NK-92 (cell line): ENCODE results near the gene IPO5.
"Not testable (repeated sequence)": the region's sequence is repeated elsewhere in the genome, so short reads cannot be mapped to it uniquely, and the experiment has no call there.

Experiments
- DNase-seq: peaks from one replicate; lab custom pipeline; 2025; ENCODE audit not compliant: unreplicated experiment; lab: John Stamatoyannopoulos, UW

IPO5 gene

DNA sequence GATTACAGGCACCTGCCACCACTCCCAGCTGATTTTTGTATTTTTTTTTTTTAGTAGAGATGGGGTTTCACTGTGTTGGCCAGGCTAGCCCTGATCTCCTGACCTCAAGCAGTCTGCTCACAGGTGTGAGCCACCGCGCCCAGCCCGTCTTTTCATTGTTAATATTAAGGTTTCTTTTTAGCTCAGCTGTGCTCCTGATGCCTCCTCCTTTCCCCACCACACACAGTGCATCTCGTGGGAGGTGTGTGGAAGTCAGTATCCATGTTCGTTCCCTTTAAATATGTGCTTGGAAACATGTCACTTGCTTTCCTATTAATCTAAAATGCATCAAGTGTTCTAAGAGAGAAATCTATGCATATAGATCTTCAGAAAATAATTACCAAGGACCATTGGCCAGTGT is 53.5 kb downstream of the IPO5 start:
- no peak for DNase-seq

DNA sequence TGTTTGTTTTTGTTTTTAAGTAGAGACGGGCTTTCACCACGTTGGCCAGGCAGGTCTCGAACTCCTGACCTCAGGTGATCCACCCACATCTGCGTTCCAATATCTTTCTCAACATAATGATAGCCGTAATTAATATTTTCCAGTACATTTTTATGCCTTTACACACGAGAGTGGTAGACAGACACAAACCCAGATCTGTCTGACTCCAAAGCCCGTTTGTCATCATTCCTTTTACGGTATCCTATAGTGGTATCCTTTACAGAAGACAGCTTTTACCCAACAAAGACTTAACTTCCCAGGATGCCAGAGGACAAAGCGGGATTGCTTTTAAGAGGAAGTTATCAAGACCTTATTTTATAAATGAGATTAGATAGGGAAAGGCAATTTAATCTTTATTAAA is 59.8 kb downstream of the IPO5 start:
- no peak for DNase-seq

DNA sequence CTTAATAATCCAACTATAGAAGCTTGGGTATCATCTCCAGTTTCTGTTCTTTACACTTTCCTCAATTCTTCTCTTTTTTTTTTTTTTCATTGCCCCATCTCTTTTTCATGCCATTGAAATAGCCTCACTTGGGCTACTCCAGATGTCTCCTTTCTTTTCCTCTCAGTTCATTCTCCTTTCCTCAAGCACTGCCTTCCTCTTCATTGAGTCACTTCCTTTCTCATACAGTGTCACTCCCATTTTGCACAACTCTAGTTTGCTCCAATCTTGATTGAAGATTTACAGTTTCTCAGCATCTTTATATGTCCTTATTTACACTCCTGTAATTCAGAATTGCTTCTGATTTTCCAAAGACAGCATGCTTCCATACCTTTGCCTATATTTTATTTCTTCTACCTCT is 61.3 kb downstream of the IPO5 start:
- no peak for DNase-seq

DNA sequence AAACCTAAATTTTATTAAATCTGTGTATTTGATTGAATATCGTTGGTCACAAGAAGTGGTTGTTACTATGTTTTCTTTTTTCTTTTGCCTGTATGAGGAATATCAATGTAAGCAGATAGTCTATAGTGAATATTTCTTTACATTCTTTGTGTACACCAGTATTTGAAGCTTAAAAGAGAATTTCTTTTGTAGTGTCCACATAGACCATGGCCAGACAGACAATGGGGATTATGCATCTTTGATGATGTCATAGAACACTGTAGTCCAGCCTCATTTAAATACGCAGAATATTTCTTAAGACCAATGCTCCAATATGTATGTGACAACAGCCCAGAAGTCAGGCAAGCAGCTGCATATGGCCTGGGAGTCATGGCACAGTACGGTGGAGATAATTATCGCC is 64.8 kb downstream of the IPO5 start:
- no peak for DNase-seq

DNA sequence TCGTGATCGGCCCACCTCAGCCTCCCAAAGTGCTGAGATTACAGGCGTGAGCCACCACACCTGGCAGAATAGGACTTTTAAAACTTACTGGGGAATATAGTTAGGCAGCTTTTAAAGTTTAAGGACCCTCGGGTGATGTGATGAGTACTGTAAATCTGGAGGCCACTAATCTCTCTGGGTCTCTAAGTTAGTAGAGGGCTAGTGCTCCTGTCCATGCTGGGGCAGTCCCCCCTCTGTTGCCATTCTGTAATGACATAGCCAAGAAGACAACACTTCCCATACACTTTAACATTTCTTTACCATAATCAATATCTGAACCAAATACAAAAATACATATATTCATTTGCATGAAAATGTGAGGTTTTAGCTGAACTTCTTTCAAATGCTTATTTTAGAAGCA is 65.7 kb downstream of the IPO5 start:
- DNase-seq: no peak

DNA sequence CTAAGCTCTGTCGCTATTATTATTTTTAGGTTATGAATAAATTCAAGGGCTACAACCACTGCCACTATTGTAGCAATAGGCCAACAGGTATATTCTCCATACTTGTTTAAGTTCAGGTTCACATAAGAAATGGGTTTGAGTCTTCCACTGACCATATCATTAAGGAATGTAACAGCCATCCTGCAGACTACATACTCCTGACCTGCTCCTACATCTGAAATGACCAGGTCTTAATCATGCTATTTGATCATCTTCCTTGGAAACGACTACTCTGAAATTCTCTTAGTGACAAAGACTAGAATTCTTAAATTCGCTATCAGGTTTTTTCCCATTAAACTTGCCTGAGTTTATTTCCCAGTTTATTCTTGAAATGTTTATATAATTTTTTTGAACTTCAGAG is 66.8 kb downstream of the IPO5 start:
- DNase-seq: no peak

DNA sequence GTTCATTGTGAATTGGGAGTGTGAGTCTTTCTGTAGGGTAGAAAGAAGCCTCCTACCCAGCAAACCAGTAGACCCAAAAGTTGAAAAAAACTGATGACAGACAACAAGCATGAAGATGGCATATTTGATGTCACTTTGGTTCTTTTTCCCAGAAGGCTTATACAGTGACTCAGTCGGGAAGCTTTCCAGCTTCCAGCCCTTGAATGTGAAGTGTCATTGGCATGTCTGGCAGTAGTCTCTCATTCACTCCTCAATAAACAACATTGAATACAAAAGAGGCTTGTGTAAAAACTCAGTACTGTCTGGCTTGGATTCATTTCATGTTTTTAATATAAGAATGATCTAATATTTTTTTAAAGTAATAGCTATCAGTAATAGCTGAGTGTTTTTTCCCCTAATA is 68.7 kb downstream of the IPO5 start:
- no peak for DNase-seq

DNA sequence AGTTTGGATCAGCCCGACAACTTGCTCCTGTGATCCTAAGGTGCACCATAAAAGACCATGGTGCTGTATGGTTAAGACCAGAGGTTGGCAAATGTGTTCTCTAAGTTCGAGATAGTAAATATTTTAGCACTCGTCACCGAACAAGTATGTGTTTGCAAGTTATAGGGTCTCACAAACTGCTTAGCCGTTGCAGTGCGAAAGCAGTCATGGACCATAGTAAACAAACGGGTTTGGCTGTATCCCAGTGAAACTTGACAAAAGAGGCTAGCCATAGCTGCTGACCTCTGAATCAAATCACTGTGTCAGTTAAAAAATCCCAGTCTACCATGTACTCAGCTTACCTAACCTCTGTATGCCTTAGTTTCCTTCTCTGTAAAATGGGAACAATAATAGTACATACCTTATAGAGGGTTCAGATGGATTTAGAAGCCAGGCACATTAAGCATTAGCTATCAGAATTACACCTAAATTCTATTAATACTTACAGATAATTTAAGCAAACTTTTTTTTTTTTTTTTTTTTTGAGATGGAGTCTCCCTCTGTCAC is 72.1 kb downstream of the IPO5 start:
- DNase-seq: no peak

DNA sequence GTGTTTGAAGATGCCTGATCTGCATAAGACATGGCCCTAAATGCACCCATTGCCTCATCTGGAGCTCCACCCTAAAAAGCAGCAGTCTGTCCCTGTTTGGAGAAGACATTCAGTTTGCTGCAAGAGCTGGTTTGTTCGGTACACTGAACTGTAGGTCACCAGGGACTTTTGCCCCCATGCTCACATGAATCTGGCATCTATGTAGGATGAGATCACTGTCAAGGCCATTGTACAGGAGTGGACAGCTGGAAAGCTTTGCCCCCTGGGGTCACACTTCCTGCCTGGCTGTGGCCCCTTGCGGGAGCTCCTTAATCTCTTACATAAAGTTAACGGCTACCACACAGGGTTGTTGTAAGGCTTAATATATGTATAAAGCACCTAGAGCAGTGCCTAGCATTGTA is 73.0 kb downstream of the IPO5 start:
- no peak for DNase-seq

DNA sequence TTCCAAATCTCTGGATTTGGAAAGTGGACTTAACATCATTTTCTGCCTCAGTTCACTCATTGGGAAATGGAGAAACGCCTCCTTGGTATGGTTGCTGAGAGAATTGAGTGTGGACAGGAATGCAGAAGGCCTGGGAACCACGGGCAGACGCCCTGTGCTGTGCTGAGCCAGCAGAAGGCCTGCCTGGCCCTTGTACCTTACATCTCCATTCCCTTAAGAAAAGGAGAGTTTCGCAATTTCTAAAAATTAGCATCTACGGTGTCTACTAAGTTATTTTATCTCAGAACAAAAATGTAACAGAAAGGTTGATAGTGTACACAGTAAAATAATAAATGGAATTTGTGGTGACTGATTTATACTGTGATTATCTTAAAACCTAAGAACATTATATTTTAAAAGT is 78.7 kb downstream of the IPO5 start:
- DNase-seq: no peak

DNA sequence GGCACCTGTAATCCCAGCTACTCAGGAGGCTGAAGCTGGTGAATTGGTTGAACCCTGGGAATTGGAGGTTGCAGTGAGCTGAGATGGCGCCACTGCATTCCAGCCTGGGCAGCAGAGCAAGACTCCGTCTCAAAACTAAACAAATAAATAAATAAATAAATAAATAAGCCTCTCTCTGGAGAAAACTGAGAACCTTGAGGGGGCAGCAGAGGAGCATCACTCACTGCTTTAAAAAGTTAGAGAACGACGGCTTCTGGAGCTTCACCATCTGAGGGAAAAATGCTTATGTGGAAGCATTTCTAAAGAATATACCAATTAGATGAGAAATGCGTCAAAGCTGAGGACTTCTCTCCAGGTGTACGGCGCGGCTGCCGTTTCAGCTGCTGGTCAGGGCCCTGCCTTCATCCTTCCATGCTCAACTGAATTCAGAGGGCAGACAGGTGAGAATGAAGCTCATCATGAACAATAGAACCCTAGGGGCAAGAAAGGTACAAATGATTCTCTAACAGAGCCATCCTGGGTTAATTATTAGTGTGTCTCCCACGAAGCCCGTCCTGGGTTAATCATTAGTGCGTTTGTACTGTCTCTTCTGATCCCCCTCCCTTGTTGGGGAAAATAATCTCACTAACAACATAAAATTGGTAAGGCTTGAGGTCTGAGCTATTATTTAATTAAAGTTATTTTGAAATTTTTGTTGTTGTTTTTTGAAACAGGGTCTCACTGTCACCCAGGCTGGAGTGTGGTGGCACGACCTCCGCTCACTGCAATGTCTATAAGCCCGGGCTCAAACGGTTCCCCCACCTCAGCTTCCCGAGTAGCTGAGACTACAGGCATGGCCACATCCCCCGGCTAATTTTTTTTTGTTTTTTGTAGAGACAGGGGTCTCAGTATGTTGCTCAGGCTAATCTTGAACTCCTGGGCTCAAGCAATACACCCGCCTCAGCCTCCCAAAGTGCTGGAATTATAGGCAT is 80.1 kb downstream of the IPO5 start:
- DNase-seq: no peak

DNA sequence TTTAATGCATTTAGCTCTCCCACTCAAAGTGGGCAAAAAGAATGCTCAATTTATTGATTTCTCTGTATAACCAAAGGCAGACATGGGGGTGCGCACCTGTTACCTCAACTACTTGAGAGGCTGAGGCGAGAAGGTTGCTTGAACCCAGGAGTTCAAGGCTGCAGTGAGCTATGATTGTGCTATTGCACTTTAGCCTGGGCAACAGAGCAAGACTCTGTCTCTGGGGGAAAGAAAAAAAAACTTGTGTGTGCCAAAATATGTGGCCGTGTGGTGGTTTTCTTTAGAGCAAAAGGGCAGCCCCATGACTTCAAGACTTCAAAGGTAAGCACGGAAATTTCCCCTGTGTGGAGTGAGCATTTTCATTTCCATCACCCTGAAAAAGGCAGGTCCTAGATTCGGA is 81.9 kb downstream of the IPO5 start:
- no peak for DNase-seq

DNA sequence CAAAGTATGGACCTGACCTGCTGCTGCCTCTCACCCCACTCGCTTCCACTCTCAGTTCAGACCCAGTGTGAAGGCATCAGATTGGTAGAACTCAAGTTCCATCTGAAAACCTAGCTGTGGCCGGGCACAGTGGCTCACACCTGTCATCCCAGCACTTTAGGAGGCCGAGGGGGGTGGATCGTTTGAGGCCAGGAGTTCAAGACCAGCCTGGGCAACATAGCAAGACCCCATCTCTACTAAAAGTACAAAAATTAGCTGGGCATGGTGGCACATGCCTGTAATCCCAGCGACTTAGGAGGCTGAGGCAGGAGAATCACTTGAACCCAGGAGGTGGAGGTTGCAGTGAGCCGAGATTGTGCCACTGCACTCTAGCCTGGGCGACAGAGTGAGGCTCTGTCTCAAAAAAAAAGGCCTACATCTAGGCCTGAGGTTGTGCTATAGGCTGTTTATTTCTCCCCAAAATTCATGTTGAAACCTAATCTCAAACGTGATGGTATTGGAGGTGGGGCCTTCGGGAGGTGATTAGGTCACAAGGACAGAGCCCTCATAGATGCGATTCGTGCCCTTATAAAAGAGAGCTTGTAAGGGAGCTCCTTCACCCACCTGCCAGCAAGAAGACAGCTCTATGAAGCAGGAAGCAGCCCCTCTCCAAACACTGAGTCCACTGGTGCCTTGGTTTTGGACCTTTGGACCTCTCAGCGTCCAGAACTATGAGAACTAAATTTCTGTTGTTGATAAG is 83.3 kb downstream of the IPO5 start:
- DNase-seq: not testable (repeated sequence)

DNA sequence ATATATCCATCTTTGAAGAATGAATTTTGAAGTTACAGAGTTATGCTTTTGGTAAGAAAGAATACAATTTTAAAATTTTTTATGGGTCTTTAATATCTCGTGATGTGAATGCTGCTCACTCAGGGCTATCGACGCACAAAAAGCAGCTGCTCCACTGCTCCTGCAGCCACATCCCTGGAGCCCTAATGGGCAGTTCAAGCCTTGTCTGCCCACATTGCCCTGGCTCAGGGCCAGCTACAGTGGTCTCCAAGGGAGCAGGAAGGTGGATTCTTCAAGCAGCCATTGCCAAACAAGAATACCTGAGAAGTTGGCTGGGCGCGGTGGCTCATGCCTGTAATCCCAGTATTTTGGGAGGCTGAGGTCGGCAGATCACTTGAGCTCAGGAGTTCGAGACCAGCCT is 85.8 kb downstream of the IPO5 start:
- DNase-seq: no peak

DNA sequence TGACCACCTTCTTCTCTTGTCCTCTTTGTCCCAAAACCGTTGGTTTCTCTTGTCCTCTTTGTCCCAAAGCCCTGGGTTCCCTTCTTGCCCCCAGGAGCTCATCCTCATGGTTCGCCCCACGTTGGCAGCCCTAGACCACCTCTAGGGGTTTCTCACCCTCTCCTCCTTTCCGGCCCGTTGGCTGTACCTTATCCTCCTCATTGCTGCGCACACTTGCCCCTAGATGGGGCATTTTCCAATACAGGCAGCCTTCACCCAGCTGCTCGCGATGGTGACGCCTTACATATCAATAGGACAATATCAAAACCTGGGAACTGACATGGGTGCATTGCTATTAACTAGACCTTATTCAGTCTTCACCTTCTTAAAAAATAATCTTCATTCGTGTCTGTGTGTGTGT is 86.5 kb downstream of the IPO5 start:
- no peak for DNase-seq

DNA sequence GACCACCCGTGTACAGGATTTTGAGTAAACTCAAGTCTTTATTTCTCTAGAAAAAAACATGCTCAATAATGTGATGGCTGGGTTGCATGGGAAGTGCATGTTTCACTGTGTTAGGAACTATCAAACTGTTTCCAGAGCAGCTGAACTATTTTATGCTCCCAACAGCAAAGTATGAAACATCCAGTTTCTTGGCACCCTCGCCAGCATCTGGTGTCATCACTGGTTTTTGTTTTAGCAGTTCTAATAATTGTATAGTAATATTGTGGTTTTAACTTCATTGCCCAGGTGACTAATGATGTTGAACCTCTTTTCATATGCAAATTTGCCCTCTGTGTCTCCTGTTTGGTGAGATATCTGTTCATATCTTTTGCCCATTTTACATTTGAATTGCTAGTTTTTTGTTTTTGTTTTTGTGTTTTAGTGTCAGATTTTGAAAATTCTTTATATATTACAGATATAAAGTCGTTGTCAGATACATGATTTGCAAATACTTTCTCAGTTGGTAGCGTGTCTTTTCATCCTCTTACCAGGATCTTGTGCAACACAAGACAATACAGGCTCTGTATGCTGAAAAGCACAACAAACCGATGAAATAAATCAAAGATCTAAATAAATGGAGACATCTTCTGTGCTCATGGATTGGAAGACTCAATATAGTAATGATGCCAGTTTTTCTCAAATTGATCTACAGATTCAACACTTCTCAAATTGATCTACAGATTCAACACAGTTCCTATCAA is 87.8 kb downstream of the IPO5 start:
- no peak for DNase-seq

DNA sequence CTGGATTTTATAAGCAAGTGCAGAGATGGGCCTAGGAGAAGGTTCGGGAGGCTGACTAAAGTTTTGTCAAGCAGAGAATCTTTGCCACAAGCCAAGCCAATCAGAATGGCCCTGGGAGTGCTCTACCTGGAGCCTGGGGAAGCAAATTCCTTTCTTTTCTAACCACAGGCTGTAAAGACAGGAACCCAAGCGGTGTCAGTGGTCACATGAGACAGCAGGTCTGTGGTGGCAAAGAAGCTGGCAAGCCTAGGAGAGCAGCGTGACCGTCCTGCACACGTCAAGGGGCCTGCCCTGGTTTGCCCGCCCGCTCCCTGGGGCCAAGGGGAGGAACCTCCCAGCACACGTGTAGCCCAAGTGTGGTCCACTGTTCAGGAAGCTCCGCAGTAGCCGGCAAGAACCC is 90.8 kb downstream of the IPO5 start:
- no peak for DNase-seq

DNA sequence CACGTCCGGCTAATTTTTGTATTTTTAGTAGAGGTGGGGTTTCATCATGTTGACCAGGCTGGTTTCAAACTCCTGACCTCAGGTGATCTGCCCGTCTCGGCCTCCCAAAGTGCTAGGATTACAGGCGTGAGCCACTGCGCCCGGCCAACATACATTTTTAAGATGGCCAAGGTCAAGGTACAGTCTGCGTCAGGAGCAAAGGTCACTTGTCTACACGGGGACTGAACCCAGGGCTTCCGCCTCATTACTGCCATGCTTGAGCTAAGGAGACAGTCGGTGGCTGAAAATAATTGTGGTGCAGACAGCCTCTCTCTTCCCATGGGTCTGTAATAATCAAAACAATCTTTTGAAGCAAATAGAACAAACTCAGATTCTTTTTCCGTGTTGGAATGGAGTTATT is 94.3 kb downstream of the IPO5 start:
- DNase-seq: not testable (repeated sequence)

DNA sequence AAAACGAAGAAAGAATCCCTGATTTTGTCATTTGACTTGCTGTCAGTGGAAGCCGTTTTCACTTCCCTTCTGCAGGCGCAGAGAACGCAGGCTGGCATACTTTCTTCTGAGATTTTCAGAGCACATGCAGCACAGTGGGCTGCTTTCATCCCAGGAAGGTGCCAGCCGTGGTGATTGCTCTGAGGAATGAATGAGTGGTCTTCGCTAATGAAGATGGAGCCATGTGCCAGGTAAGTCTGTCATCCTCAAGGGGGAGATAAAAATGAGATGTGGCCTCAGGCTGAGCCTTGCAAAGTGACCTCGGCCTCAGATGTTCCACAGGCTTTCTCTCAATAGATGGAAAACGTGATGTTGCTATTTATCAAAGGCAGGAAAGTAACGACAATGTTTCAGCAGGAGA is 94.8 kb downstream of the IPO5 start:
- no peak for DNase-seq

DNA sequence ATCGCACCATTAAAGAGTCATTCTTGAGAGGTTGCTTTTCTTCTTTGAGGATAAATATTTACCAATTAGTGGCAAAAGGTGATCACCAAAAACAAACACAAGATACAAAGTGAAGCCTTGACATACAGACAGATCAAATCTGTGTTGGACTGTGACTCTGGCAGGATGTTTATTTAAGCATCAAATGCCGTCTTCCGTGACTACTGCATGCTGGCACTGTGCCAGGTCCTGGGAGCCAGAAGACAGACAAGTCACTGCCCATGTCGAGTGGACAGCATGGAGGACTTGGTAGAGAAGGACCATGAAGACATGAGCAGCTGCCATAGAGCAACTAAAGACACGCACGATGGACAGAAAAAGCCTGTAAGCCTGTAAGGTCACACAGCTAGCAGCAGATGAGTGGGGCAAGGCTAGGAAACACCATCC is 96.6 kb downstream of the IPO5 start:
- no peak for DNase-seq

DNA sequence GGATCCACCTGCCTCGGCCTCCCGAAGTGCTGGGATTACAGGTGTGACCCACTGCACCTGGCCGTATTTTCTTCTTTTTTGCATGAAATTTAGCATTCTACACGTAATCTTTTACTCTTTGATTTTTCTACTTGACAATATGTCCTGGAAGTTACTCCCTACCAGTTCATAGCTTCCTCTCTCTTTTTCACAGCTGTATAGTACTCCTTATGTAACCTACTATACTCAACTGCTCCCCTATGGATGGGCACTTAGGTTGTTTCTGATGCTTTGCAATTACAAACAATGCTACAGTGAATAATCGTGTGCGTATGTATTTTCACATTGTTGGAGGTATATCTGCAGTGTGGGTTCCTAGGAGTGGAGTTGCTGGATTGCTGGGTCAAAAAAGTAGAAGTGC is 98.9 kb downstream of the IPO5 start:
- DNase-seq: no peak
